OCI-LY3 (cell line): Measurements from ENCODE around the gene ESRRA.

ENCODE experiments used
- EZH2phosphoT487 ChIP-seq: fragments of 200-600 bp; shearing (Covaris generic); IDR thresholded peaks from 2 replicates; pipeline ENCODE4 v1.6.1; 2018; ENCODE audit warnings: antibody characterized with exemption, mixed run types, low read depth
- TF ChIP-seq, protein P1 (sequence below): fragments of 200-600, 300-600 bp; sonication (generic); IDR thresholded peaks from 2 replicates; pipeline ENCODE4 v1.5.1; 2014; ENCODE audit warnings: antibody characterized with exemption, low read length, low read depth

DNA sequence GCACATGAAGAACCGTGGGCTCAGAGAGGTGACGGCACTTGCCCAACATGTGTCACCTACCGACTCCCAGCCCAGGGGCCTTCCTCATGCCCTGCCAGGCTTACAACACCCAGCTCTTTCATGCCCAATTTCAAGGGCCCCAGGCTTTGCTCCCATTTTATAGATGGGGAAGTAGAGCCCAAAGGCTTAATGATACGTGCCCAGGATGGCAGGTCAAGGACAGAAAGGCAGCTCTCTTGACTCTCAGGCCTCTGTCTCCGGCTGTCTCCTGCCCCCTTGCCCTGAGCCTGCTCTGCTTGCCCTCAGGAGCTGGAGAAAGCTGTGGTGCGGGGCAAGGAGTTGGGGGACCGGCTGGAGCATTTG is 43.7 kb downstream of the ESRRA start:
- TF ChIP-seq, protein P1, sequence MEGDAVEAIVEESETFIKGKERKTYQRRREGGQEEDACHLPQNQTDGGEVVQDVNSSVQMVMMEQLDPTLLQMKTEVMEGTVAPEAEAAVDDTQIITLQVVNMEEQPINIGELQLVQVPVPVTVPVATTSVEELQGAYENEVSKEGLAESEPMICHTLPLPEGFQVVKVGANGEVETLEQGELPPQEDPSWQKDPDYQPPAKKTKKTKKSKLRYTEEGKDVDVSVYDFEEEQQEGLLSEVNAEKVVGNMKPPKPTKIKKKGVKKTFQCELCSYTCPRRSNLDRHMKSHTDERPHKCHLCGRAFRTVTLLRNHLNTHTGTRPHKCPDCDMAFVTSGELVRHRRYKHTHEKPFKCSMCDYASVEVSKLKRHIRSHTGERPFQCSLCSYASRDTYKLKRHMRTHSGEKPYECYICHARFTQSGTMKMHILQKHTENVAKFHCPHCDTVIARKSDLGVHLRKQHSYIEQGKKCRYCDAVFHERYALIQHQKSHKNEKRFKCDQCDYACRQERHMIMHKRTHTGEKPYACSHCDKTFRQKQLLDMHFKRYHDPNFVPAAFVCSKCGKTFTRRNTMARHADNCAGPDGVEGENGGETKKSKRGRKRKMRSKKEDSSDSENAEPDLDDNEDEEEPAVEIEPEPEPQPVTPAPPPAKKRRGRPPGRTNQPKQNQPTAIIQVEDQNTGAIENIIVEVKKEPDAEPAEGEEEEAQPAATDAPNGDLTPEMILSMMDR = no peak
- TF ChIP-seq EZH2phosphoT487 = no peak
